Measurements from ENCODE around the gene AFF3. TPM values are rescaled to one million over a fixed set of nuclear protein-coding genes. Genes with fewer than 3 reads are reported as not detected.

Gene AFF3
- polyA plus RNA-seq, 1 donor (not counting 4 experiments of a cell fraction or from before 2014, with no cell fraction given) = not detected

DNA sequence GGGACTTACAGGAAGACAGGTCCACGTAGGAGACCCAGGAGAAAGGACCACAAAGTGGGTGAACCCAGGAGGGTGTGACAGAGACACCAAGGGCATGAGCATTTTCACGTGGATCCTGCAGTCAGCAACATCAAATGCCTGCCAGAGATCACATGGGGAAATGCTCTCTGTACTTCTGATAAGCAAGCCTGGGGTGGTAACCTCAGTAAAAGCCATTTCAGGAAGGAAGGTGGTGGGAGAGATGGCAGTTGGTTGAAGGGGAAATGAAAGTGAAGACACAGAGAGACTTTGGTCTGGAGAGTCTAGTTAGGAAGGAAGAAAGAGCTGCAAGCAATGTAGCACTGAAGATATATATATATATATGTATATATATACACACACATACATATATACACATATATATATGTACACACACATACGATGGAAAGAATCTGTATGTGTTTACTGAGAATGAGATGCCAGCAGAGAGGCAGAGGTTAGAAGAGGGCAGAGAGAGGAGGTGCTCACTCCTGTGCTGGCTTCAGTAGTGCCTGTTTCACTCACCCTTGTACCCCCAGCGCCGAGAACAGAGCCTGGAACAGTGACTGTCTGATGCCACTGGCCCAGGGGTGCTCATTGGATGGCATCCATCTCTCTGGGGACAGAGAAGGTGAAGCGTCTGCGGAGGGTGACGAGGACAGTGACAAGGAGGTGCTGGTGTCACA lies 314.9 kb downstream of the AFF3 start:
- DNase-seq (ENCODE audit: low read depth, low spot score) (no peak), FAIRE-seq (no peak)
- H4K20me1 ChIP-seq (ENCODE audit: control insufficient read depth, extremely low read depth, insufficient read depth, low read length) = no peaks in the 10 kb centered on the region
- H3K36me3 ChIP-seq (ENCODE audit: control insufficient read depth in 2 of 2, extremely low read depth in 1 of 2, insufficient read depth in 2 of 2, low read length in 2 of 2) = no peaks in the 10 kb centered on the region
- dilution Hi-C loops (cut with MboI; ENCODE audit: extremely low pct_ligation_motif_present, low sequenced_read_pairs) = no loop called here
- H3K79me2 ChIP-seq (ENCODE audit: control insufficient read depth, insufficient read depth, low read length) = no peaks in the 10 kb centered on the region
- H3K9me1 ChIP-seq (ENCODE audit: control insufficient read depth, extremely low read depth, insufficient read depth, low read length) = no peaks in the 10 kb centered on the region
- no peaks in the 10 kb centered on the region for H3K9me3 ChIP-seq (ENCODE audit: control insufficient read depth, low read depth, low read length)
- H3K4me2 ChIP-seq (ENCODE audit: control insufficient read depth, extremely low read depth, insufficient read depth, low read depth, low read length) = no peak overlapping the region
- no peak overlapping the region for H3K4me3 ChIP-seq (ENCODE audit: control insufficient read depth in 2 of 3, extremely low read depth in 1 of 3, insufficient read depth in 2 of 3, low read depth in 1 of 3, low read length in 3 of 3)
- TF ChIP-seq EZH2 (IDR thresholded peaks at IDR 0.05; ENCODE audit: low read length) (no peak), CTCF (optimal IDR thresholded peaks at IDR 0.05 in 1 of 3, IDR thresholded peaks at IDR 0.05 in 1 of 3, conservative IDR thresholded peaks at IDR 0.05 in 1 of 3; ENCODE audit: extremely low read depth in 1 of 3, insufficient read depth in 2 of 3, low read length in 3 of 3) (no peak)
- H3K27ac ChIP-seq (ENCODE audit: control insufficient read depth, insufficient read depth, low read length) = no peak overlapping the region
- H3K9ac ChIP-seq (ENCODE audit: control insufficient read depth, extremely low read depth, insufficient read depth, low read length) = no peak overlapping the region
- H3K27me3 ChIP-seq (ENCODE audit: control insufficient read depth, extremely low read depth, insufficient read depth, low read length) = no peaks in the 10 kb centered on the region
- no peaks in the 10 kb centered on the region for H3K4me1 ChIP-seq (ENCODE audit: control insufficient read depth, extremely low read depth, insufficient read depth, low read length)
- no peak overlapping the region for H2AFZ ChIP-seq (ENCODE audit: control insufficient read depth, low read length)

DNA sequence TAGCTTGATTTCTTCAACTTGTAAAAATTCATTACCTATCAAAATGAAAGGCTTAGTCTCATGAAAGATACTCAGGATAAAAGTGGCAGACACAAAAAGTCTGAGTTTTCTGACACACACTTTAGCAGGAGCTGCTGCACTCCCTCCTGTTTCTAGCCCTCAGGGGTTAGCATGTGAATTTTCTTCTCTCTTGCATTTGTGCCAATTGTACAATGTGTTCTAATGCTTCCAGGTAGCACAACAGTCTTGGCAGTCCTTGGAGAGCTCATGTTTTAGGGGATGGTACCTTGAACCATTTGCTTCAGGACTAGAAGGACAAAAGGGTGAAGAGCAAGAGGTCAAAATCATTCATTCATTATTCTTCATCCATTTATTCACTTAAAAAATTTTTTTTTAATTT lies 316.8 kb downstream of the AFF3 start:
- FAIRE-seq (no peak), DNase-seq (ENCODE audit: low read depth, low spot score) (no peak)
- H3K4me2 ChIP-seq (ENCODE audit: control insufficient read depth, extremely low read depth, insufficient read depth, low read depth, low read length) = no peak overlapping the region
- no peak overlapping the region for H3K27ac ChIP-seq (ENCODE audit: control insufficient read depth, insufficient read depth, low read length)
- no peak overlapping the region for H3K4me3 ChIP-seq (ENCODE audit: control insufficient read depth in 2 of 3, extremely low read depth in 1 of 3, insufficient read depth in 2 of 3, low read depth in 1 of 3, low read length in 3 of 3)
- H3K9me3 ChIP-seq (ENCODE audit: control insufficient read depth, low read depth, low read length) = no peaks in the 10 kb centered on the region
- no peaks in the 10 kb centered on the region for H3K9me1 ChIP-seq (ENCODE audit: control insufficient read depth, extremely low read depth, insufficient read depth, low read length)
- TF ChIP-seq EZH2 (IDR thresholded peaks at IDR 0.05; ENCODE audit: low read length) (no peak), CTCF (optimal IDR thresholded peaks at IDR 0.05 in 1 of 3, IDR thresholded peaks at IDR 0.05 in 1 of 3, conservative IDR thresholded peaks at IDR 0.05 in 1 of 3; ENCODE audit: extremely low read depth in 1 of 3, insufficient read depth in 2 of 3, low read length in 3 of 3) (no peak)
- H3K36me3 ChIP-seq (ENCODE audit: control insufficient read depth in 2 of 2, extremely low read depth in 1 of 2, insufficient read depth in 2 of 2, low read length in 2 of 2) = no peaks in the 10 kb centered on the region
- H3K9ac ChIP-seq (ENCODE audit: control insufficient read depth, extremely low read depth, insufficient read depth, low read length) = no peak overlapping the region
- H4K20me1 ChIP-seq (ENCODE audit: control insufficient read depth, extremely low read depth, insufficient read depth, low read length) = no peaks in the 10 kb centered on the region
- H3K4me1 ChIP-seq (ENCODE audit: control insufficient read depth, extremely low read depth, insufficient read depth, low read length) = no peaks in the 10 kb centered on the region
- H2AFZ ChIP-seq (ENCODE audit: control insufficient read depth, low read length) = no peak overlapping the region
- H3K79me2 ChIP-seq (ENCODE audit: control insufficient read depth, insufficient read depth, low read length) = no peaks in the 10 kb centered on the region
- H3K27me3 ChIP-seq (ENCODE audit: control insufficient read depth, extremely low read depth, insufficient read depth, low read length) = no peaks in the 10 kb centered on the region
- dilution Hi-C loops (cut with MboI; ENCODE audit: extremely low pct_ligation_motif_present, low sequenced_read_pairs) = no loop called here

All from keratinocyte (primary cell).